HepG2 (cell line): Measurements from ENCODE around the gene ADAD2. TPM values are rescaled to one million over a fixed set of nuclear protein-coding genes. Genes with fewer than 3 reads are reported as not detected.
A peak's percentile ranks its signal among the peaks of the same experiment; 100 is the strongest.

Experiments used
- ARNT2 ChIP-seq: sonication (generic); formaldehyde crosslinking; IDR thresholded peaks from 2 replicates; pipeline ENCODE4 v1.8.0; 2022; ENCODE audit warnings: mild to moderate bottlenecking, low read depth, missing genetic modification reagents, moderate library complexity
- CBX1 ChIP-seq: IDR thresholded peaks from one replicate; pipeline ENCODE4 v1.6.1; 2016; ENCODE audit warnings: antibody characterized with exemption, low read depth
- HMG20B ChIP-seq: conservative IDR thresholded peaks from 2 replicates; pipeline ENCODE4 v1.6.1; 2016; ENCODE audit warnings: missing genetic modification reagents, missing compliant biosample characterization
- HNF4A ChIP-seq: sonication (generic); formaldehyde crosslinking; IDR thresholded peaks from 2 replicates; pipeline ENCODE4 v1.4.0; 2020; ENCODE audit warnings: missing genetic modification reagents
- HNRNPL ChIP-seq: fragments of 200-400 bp; formaldehyde crosslinking; IDR thresholded peaks from 2 replicates; pipeline ENCODE4 v1.6.1; 2017; ENCODE audit warnings: mild to moderate bottlenecking, low read depth, low read length
- MZF1 ChIP-seq: sonication (generic); formaldehyde crosslinking; IDR thresholded peaks from 2 replicates; pipeline ENCODE4 v1.8.1; 2023; ENCODE audit warnings: mild to moderate bottlenecking, missing genetic modification reagents, borderline replicate concordance
- NFKB2 ChIP-seq: sonication (generic); formaldehyde crosslinking; IDR thresholded peaks from 2 replicates; pipeline ENCODE4 v1.4.0; 2020; ENCODE audit warnings: missing genetic modification reagents, borderline replicate concordance
- NFYC ChIP-seq: IDR thresholded peaks from 2 replicates; pipeline ENCODE4 v1.6.1; 2016; ENCODE audit warnings: missing genetic modification reagents, missing compliant biosample characterization
- NONO ChIP-seq, 2 experiments: fragments of 450-650 bp in 1 of 2; sonication (generic) in 1 of 2; formaldehyde crosslinking in 1 of 2; IDR thresholded peaks in 1 of 2; conservative IDR thresholded peaks in 1 of 2; 2 replicates each; pipeline versions ENCODE4 v1.6.1 to v1.8.0; 2017 to 2022; ENCODE audit warnings: mild to moderate bottlenecking in 1 of 2, missing genetic modification reagents in 1 of 2, moderate library complexity in 1 of 2
- RXRB ChIP-seq: IDR thresholded peaks from 2 replicates; pipeline ENCODE4 v1.6.1; 2016; ENCODE audit warnings: borderline replicate concordance, missing genetic modification reagents, missing compliant biosample characterization
- SMC3 ChIP-seq: IDR thresholded peaks from 2 replicates; pipeline ENCODE4 v1.6.1; 2011; ENCODE audit warnings: low read length, improper control_type of control experiment
- SP140L ChIP-seq: sonication (generic); formaldehyde crosslinking; IDR thresholded peaks from 2 replicates; pipeline ENCODE4 v1.4.0; 2020; ENCODE audit warnings: missing genetic modification reagents, borderline replicate concordance
- TMF1 ChIP-seq: sonication (generic); formaldehyde crosslinking; IDR thresholded peaks from 2 replicates; pipeline ENCODE4 v1.8.1; 2022; ENCODE audit warnings: low read depth, missing genetic modification reagents
- YY1 ChIP-seq: IDR thresholded peaks from 2 replicates; pipeline ENCODE4 v1.6.1; 2011; ENCODE audit warnings: low read length, low read depth, moderate library complexity, mild to moderate bottlenecking; ENCODE audit not compliant: insufficient read depth, insufficient replicate concordance
- ZBTB8A ChIP-seq: sonication (generic); formaldehyde crosslinking; IDR thresholded peaks from 2 replicates; pipeline ENCODE4 v1.4.0; 2020; ENCODE audit warnings: mild to moderate bottlenecking, low read depth, missing genetic modification reagents, borderline replicate concordance
- ZNF224 ChIP-seq: sonication (generic); formaldehyde crosslinking; IDR thresholded peaks from 2 replicates; pipeline ENCODE4 v1.5.0; 2020; ENCODE audit warnings: mild to moderate bottlenecking, missing genetic modification reagents
- ZNF317 ChIP-seq: sonication (generic); formaldehyde crosslinking; IDR thresholded peaks from 2 replicates; pipeline ENCODE4 v1.5.0; 2020; ENCODE audit warnings: mild to moderate bottlenecking, missing genetic modification reagents
- ZNF460 ChIP-seq: sonication (generic); formaldehyde crosslinking; IDR thresholded peaks from 2 replicates; pipeline ENCODE4 v1.5.1; 2020; ENCODE audit warnings: missing genetic modification reagents, mild to moderate bottlenecking, borderline replicate concordance
- ZNF484 ChIP-seq: sonication (generic); formaldehyde crosslinking; IDR thresholded peaks from 2 replicates; pipeline ENCODE4 v1.5.1; 2020; ENCODE audit warnings: mild to moderate bottlenecking, low read depth, missing genetic modification reagents, borderline replicate concordance
- ZNF496 ChIP-seq: sonication (generic); formaldehyde crosslinking; IDR thresholded peaks from 2 replicates; pipeline ENCODE4 v1.8.1; 2023; ENCODE audit warnings: mild to moderate bottlenecking, moderate library complexity, missing genetic modification reagents; ENCODE audit not compliant: insufficient replicate concordance
- ZNF776 ChIP-seq: sonication (generic); formaldehyde crosslinking; IDR thresholded peaks from 2 replicates; pipeline ENCODE4 v1.4.0; 2020; ENCODE audit warnings: mild to moderate bottlenecking, missing genetic modification reagents
- polyA plus RNA-seq, 8 experiments: library from polyadenylated mRNA; depleted of rRNA in 3 of 8; stranded (reverse) in 7 of 8; unstranded in 1 of 8; fragments of >200 nt; fragmentation: Illumina TruSeq in 4 of 8; extraction: Trizol in 4 of 8; gene quantifications; 2 replicates each; pipeline versions ENCODE4 v1.2.1 to v1.2.3, GENCODE V29; 2011 to 2016; ENCODE audit warnings: low read depth in 4 of 8, missing spikeins in 1 of 8, mixed read lengths in 1 of 8; ENCODE audit not compliant: insufficient read depth in 1 of 8
- total RNA-seq, 5 experiments: library from RNA; depleted of rRNA; stranded (reverse); fragments of >200 nt; fragmentation: Illumina TruSeq; extraction: Trizol; gene quantifications; 2 replicates each; pipeline ENCODE4 v1.2.3, GENCODE V29; 2016; ENCODE audit warnings: low read depth in 1 of 5
- TF ChIP-seq, protein P1 (sequence below): sonication (generic); formaldehyde crosslinking; IDR thresholded peaks from 2 replicates; pipeline ENCODE4 v1.8.0; 2022; ENCODE audit warnings: missing genetic modification reagents, mild to moderate bottlenecking, borderline replicate concordance
- TF ChIP-seq, protein P2 (sequence below): sonication (generic); formaldehyde crosslinking; IDR thresholded peaks from 2 replicates; pipeline ENCODE4 v1.8.1; 2023; ENCODE audit warnings: missing genetic modification reagents, inconsistent platforms, borderline replicate concordance
- TF ChIP-seq, protein P3 (sequence below): IDR thresholded peaks from 2 replicates; pipeline ENCODE4 v1.6.1; 2012; ENCODE audit warnings: low read length, improper control_type of control experiment

The ADAD2 gene
- total and polyA plus RNA-seq, 2 of the 13 experiments (the other 11 are each of a cell fraction or from before 2014, with no cell fraction given), result not detected

DNA sequence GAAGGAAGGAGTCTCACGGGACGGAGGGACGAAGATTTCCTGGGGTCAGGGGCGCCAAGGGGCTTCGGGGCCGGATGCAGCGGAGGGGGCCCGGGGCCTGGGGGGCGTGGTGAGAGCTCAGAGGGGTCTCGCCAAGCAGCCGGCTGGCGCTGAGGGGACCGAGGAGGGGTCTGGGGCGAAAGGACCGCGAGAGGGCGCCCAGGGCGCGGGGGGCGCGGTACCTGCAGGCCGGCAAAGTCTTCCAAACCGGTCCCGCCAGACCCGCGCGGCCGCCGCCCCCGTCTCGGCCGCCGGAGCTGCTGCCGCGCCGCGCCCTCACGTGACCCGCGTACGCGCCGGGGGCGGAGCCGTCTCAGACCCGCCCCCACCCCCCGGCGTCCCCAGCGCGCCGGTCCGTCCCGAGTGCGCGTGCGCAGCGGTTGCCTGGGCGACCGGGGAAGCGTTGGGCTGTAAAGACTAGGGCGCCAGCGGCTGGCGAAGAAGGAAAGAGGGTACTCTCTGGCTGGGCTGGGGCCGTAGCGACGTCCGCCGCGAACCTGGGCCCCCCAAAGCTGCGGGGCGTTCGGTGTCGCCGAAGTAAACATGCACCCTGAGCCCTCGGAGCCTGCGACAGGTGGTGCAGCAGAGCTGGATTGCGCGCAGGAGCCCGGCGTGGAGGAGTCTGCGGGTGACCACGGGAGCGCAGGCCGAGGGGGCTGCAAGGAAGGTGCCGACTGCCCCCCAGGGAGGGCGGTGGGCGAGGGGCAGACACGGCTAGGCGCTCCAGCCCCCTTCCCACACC, 45.9 kb upstream of the ADAD2 start, which contains the start of the genes DNAAF1 and HSDL1 (continued):
- TF ChIP-seq ZBTB8A (CRISPR knock-in tag) (no peak), RXRB (no peak), NFKB2 (CRISPR knock-in tag) (peak; percentile 75; the same call in 1 of the 2 replicates), HNRNPL (no peak), YY1 (peak; percentile 45), CBX1 (no peak), ZNF460 (no peak), SMC3 (no peak), NFYC (CRISPR knock-in tag) (no peak), NONO (IDR thresholded peaks at IDR 0.05) (no peak), NONO (CRISPR knock-in tag; conservative IDR thresholded peaks at IDR 0.05) (peak; percentile 60; the same call in 1 of the 2 replicates), ZNF776 (CRISPR knock-in tag) (0 out of 2 replicates have a peak, but pooled peaks have one; percentile 20), HNF4A (CRISPR knock-in tag) (no peak), ZNF317 (no peak), SP140L (CRISPR knock-in tag) (no peak), TMF1 (CRISPR knock-in tag) (no peak; the same call in 1 of the 2 replicates), ARNT2 (CRISPR knock-in tag) (peak; percentile 44), ZNF484 (CRISPR knock-in tag) (no peak), ZNF224 (CRISPR knock-in tag) (0 out of 2 replicates have a peak, but pooled peaks have one; percentile 55), MZF1 (CRISPR knock-in tag) (no peak), HMG20B (CRISPR knock-in tag) (no peak), ZNF496 (no peak)
- TF ChIP-seq, protein P1, sequence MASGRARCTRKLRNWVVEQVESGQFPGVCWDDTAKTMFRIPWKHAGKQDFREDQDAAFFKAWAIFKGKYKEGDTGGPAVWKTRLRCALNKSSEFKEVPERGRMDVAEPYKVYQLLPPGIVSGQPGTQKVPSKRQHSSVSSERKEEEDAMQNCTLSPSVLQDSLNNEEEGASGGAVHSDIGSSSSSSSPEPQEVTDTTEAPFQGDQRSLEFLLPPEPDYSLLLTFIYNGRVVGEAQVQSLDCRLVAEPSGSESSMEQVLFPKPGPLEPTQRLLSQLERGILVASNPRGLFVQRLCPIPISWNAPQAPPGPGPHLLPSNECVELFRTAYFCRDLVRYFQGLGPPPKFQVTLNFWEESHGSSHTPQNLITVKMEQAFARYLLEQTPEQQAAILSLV (CRISPR knock-in tag), result no peak; the same call in 1 of the 2 replicates
- TF ChIP-seq, protein P2, sequence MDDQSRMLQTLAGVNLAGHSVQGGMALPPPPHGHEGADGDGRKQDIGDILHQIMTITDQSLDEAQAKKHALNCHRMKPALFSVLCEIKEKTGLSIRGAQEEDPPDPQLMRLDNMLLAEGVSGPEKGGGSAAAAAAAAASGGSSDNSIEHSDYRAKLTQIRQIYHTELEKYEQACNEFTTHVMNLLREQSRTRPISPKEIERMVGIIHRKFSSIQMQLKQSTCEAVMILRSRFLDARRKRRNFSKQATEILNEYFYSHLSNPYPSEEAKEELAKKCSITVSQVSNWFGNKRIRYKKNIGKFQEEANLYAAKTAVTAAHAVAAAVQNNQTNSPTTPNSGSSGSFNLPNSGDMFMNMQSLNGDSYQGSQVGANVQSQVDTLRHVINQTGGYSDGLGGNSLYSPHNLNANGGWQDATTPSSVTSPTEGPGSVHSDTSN, result no peak
- TF ChIP-seq, protein P3, sequence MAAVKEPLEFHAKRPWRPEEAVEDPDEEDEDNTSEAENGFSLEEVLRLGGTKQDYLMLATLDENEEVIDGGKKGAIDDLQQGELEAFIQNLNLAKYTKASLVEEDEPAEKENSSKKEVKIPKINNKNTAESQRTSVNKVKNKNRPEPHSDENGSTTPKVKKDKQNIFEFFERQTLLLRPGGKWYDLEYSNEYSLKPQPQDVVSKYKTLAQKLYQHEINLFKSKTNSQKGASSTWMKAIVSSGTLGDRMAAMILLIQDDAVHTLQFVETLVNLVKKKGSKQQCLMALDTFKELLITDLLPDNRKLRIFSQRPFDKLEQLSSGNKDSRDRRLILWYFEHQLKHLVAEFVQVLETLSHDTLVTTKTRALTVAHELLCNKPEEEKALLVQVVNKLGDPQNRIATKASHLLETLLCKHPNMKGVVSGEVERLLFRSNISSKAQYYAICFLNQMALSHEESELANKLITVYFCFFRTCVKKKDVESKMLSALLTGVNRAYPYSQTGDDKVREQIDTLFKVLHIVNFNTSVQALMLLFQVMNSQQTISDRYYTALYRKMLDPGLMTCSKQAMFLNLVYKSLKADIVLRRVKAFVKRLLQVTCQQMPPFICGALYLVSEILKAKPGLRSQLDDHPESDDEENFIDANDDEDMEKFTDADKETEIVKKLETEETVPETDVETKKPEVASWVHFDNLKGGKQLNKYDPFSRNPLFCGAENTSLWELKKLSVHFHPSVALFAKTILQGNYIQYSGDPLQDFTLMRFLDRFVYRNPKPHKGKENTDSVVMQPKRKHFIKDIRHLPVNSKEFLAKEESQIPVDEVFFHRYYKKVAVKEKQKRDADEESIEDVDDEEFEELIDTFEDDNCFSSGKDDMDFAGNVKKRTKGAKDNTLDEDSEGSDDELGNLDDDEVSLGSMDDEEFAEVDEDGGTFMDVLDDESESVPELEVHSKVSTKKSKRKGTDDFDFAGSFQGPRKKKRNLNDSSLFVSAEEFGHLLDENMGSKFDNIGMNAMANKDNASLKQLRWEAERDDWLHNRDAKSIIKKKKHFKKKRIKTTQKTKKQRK, result no peak
